Ramos (cell line): ENCODE results near the gene DEPDC5.

Source experiments
- in situ Hi-C: fragments of 300-500 bp; cut with MboI; formaldehyde crosslinking; loops from one replicate; pipeline ENCODE4 v1.14.3; 2022; ENCODE audit warnings: low sequenced_read_pairs; ENCODE audit not compliant: unreplicated experiment

DEPDC5 gene

DNA sequence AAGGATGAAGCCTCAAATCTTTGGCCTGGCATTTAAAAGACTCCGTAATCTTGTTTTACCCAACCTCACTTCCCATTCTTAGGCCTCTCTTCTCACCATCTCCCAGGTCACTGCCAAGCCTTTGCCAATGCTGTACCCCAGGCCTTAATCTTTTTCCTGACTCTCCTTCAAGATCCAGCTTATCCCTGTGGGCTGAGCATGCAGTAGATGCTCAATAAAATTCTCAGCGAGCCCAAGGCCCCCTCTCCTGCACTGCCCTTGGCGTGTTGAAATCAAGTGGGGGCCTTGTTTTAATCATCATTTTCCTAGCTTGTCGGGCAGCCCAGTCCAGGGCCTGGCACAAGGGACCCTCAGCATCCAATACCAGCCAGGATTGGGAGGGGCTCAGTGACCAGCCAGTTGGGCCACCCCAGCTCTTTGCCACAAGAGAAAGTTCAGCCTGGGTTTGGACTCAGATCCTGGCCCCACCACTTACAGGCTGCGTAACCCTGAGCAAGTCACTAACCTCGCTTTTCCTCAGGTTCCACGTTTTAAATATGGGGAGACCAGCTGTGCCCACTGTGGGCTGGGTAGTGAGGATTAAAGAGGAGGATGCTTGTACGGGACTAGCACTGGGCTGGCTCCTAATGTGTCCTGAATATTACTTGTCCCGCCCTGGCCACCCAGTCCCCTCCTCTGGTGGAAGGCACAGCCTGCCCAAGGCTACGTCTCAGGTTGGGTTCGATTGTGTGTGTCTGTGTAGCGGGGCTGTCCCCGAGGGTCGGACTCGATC, 189.6 kb downstream of the DEPDC5 start:
- in situ Hi-C loops: no loop called here

DNA sequence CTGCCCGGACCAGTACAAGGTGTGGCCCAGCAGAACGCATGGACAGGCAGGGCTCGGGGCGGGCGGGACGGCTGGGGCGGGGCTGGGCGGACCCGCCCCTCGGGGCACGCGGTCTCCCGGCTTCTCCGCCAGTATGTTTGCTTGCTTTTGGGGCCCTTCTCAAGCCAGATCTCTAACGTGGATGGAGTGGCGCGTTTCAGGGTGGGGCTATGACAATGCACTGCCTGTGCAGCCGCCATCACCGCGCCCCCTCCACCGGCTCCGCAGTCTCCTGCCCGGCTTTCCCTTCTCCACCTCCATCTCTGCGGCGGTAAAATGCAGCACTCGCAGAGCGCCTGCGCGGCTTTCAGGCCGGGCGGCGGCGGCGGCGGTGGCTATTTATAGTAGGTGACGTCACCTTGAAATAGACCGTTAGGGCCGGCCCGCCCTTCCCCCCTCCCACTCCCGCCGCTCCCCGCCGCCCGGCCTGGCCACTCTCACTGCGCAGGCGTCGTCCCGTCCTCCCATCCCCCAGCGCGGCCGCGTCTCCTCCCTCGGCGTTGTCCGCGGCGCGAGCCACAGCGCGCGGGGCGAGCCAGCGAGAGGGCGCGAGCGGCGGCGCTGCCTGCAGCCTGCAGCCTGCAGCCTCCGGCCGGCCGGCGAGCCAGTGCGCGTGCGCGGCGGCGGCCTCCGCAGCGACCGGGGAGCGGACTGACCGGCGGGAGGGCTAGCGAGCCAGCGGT, 190.3 kb downstream of the DEPDC5 start, which contains the start of gene YWHAH:
Gene YWHAH, plus strand, starts transcription at position 558 of the 722 bp plus-strand sequence. CDS start 199 bp downstream, outside the sequence.
- in situ Hi-C loops: no loop called here

DNA sequence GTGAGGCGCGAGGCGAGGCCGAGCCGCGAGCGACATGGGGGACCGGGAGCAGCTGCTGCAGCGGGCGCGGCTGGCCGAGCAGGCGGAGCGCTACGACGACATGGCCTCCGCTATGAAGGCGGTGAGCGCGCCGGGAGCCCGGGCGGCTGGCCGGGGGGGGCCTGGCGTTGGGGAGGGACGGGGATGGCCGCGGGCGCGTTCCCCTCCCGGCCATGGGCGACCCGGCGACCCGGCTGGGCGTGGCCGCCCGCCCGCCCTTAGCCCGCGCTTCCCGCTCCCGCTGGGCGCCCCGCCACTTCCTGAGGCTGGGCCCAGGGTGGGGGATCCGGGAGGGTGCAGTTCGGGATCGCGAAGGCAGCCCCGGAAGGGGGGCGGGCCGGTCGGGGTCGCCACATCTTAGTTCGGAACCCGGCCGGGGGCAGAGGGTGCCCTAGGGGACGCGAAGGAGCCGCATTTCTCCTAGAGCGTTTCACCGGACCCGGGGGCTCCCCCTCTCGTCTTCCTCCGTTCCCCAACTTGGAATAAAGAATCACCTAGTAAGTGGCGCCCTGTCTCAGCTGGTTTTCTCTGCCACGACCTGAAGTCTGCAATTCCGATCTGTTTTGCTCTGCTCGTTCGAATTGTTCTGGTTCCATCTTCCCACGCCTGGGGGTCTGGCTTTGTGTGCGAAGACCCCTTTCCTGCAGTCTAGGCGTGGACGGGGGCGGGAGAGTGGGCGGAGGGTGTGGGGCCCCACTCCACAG, 191.1 kb downstream of the DEPDC5 start:
- in situ Hi-C loops: no loop called here

DNA sequence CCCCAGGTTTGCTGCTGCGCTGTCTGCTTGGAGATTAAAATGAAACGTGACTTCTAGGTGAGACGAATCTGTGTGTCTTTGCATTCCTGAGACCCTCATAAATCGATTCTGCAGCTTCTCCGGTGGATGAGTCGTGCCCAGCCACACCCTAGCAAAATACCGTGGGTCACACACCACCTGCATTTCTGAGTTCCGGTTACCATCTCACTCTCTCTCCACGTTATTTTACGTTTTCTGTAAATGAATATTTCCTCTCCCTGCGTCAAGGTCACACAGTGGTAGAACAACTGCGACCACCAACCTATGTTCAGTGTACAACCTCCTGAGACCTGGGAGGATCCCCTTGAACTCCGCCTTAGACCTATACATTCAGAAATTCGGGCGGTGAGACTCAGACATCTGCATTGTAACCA, 191.6 kb downstream of the DEPDC5 start:
- in situ Hi-C loops: no loop called here

DNA sequence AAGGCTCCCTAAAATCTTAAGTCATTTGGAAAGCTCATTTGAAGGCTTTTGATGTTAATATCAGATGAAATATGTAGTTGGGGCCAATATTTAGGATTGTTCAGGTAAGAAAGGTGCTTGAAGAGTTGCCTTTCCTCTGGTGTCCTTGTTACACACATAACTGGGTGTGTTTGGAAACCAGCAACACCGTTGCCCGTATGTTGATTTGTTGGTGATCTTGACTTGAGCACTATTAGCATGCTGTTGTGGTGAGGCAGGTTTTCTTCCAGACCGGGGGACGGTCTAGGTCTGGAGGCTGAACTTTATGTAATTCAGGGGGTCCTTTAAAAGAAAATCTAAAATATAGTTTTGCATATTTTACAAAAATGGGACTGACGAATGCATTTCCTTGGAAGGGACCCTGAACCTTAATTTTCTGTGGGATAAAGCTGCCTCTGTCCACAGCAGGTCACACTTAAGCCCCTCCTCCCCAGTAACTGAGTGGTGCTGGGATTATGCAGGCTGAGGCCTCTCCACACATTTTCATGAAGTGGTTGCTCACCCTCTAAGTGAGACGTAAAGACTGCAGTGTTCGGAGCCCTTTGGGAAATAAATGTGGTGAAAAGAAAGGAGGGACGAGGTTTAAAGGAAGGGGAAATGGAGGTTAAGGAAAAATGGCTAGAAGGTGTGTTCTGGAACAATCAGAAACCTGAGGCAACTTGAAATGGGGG, 192.3 kb downstream of the DEPDC5 start:
- in situ Hi-C loops: no loop called here

DNA sequence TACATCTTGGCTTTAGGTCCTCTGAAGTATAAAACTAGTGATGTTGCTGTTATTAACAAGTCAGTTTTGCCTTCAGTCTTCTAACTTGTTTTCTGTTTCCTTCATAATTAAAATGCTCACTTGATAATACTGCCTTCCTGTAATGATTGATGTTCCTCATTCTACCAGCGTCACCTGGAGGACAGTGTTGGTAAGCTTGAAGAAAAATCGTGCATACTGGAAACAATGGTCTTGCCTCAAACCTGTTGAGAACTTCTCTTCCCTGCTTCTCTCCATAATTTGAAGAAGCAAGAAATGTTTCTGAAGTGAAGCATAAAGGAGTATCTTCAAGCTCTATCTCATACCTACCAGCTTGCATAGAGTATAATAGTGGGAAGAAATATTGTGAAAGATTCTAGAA, 193.5 kb downstream of the DEPDC5 start:
- in situ Hi-C loops: no loop called here

DNA sequence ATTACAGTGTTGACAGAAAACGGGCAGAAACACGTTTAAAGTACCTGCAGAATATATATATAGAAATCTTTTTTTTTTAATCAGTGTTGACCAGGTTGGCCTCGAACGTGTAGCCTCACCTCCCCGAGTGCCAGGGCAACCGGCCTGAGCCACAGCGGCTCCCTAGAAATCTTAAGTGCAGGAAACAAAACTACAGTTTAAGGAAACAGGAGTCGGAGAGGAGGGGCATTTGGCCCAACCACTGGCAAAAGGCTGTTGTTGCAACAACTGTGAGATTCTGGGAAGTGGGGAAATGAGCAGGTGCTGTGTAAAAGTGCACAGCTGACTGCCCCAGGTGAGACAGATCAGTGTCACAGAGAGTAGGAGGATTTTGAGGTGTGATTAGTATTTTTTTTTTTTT, 194.2 kb downstream of the DEPDC5 start:
- in situ Hi-C loops: no loop called here

DNA sequence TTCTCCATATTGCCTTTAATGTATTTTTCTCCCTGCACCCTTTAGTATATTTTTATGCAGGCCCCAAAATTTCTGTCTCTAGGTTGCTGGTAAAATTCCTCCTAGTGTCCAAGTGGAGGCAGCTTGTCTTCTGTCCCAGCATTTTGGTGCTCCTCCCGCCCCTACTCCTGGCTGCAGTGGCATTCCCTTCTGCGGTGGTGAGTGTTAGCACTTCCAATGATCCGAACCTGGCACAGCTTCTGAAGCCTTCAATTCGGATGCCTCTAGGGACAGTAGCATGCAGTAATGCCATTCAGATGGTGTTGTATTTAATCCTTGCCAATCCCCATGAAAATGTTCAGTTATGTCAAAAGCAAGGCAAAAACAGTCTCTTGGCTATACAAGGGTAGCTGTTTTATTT, 196.4 kb downstream of the DEPDC5 start:
- in situ Hi-C loops: no loop called here

DNA sequence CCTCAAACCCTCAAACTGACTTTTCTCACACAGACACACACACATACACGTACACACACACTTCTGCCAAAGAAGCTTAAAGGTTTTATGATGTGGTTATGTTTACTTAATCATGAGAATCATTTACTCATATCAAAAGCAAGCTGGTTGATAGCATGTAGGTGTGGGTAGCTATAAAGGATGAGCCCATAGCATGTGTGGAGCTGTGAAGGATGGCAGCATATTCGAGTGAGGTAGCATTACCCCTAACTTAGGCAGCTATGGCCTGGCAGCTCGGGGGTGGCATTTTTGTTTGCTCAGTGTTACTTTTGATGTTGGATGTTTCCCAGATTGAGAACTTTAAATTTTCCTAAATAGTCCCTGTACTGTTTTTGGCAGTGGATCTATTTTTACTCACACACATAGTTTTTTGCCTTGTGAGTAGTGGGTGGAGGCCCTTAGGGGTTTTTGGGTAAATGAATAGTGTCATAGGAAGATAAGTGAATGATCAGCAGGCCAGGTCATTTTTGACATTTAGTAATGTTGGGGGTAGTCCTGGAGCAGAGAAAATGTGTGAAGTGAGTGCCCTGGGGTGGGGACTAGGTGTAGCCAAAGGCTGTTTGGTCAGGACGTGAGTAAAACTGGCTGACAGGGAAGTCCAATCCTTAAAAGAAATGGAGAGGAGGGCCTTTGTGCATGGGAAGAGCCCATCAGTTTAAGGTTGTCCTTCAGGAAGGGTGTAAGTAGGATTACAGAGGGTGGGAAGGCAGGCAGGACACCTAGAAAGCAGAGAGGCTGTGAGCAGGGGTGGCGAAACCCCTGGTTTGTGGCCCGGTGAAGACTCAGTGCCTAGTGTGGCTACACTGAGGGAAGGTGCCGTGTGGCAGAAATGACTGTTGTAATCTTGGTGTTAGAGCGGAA, 197.6 kb downstream of the DEPDC5 start:
- in situ Hi-C loops: no loop called here

DNA sequence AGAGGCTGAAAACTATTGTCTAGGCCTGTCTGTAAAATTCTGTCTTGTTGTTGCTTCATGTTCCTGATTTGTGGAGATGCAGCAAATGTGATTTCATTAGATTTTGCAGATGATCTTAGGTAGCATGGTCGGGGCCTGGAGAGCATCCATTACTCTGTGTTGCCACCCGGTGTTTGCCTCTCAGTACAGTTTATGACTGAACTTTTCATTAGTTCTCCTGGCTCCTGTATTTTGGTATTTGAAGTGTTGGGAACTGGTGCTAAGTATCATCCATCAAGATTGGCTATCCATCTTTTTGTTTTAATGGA, 198.2 kb downstream of the DEPDC5 start:
- in situ Hi-C loops: no loop called here

DNA sequence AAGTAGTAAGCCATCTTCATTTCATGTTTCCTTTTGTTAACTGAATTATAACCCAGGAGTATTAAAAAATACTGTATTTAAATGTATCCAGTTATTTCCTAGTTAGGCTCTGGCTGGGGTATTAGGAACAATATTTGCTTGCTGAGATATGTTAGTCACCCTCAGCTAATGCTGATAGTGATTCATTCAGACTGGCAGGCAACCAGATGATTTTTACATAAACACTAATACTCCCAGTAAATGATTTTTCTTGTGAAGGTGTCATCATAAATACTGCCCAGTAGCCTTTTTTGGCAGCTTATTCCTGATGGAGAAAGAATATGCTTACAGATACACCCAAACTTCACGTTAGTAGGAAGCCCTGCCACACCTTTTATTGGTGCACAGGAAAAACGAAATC, 198.7 kb downstream of the DEPDC5 start:
- in situ Hi-C loops: no loop called here

DNA sequence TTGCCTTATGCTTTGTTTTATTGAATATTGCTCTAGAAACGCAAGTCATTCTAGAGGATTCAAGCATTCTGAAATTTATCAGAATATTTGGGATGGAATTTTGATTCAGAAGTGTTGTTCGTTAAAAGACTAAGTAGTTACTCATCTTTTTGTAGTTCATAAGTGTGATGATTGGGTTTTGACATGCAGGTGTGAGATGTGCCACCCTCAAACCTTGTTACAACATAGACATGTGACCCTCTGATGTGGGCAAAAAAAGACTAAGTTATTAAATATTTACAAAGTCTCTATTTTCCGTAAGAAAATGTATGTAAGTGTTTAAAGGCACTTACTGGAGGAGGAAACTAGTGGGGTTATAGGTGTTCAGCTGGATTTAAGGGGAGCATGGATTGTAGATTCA, 199.4 kb downstream of the DEPDC5 start:
- in situ Hi-C loops: no loop called here

DNA sequence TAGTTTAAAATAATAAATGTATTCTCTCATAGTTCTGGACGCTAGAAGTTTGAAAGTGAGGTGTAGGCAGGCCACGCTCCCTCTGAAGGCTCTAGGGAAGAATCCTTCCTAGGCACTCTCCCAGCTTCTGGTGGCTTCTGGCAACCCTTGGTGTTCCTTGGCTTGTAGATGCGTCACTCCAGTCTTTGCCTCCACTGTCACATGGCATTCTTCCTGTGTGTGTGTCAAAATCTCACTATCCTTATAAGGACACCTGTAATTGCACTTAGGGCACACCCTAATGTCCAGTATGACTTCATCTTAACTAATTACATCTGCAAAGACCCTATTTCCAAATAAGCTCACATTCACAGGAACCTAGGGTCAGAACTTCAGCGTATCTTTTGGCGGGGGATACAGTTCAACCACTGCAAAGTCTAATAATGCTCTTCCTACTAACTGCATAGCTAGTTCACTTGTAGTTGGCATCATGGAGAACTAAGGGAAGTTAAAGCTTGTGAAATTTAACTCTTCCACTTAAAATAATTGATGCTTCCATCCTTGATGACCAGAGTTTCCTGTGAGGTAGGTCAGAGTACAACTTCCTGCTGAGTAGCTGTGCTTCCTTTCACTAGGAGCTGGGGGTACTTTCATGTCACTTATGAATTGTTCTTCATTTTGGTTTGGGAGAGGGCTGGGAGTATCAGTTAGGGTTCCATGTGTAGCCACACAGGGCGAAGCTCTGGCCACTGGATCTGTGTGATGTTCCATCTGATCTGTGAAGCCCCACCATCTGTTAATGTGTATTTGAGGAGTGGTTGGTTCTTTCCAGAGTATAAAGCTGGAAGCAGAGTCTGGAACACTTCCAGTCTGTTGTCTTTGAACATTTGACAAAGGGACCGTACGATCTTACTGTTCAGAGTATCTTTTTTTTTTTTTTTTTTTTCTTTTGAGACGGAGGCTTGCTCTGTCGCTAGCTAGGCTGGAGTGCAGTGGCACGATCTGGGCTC, 201.0 kb downstream of the DEPDC5 start:
- in situ Hi-C loops: loop anchor here (5.0 kb wide), 1 partner anchor 288 kb away; no protein-coding TSS in a partner anchor

DNA sequence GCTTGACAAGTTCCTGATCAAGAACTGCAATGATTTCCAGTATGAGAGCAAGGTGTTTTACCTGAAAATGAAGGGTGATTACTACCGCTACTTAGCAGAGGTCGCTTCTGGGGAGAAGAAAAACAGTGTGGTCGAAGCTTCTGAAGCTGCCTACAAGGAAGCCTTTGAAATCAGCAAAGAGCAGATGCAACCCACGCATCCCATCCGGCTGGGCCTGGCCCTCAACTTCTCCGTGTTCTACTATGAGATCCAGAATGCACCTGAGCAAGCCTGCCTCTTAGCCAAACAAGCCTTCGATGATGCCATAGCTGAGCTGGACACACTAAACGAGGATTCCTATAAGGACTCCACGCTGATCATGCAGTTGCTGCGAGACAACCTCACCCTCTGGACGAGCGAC, 202.5 kb downstream of the DEPDC5 start:
- in situ Hi-C loops: loop anchor here (5.0 kb wide), 1 partner anchor 289 kb away; no protein-coding TSS in a partner anchor
